ENCODE results near the gene HUS1.
"Not testable (repeated sequence)": the region's sequence is repeated elsewhere in the genome, so short reads cannot be mapped to it uniquely, and the experiment has no call there.

HUS1 gene

DNA sequence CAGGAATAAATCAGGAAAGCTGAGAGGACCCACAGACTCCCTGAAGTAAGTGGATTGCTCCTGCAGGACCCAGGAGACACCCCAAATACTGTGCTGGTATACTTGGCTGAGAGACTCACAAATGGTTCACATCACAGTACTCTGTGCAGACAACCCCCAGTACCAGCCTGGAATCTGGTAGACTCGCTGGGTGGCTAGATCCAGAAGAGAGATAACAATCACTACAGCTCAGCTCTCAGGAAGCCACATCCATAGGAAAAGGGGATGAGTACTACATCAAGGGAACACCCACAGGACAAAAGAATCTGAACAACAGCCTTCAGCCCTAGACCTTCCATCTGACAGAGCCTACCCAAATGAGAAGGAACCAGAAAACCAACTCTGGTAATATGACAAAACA lies 62.9 kb downstream of the HUS1 start:
- DNase-seq: not testable (repeated sequence)

- DNase-seq: no peak
Measured at GRCh38 chr7:47915616-47915976, 63.8 kb downstream of the HUS1 start.

DNA sequence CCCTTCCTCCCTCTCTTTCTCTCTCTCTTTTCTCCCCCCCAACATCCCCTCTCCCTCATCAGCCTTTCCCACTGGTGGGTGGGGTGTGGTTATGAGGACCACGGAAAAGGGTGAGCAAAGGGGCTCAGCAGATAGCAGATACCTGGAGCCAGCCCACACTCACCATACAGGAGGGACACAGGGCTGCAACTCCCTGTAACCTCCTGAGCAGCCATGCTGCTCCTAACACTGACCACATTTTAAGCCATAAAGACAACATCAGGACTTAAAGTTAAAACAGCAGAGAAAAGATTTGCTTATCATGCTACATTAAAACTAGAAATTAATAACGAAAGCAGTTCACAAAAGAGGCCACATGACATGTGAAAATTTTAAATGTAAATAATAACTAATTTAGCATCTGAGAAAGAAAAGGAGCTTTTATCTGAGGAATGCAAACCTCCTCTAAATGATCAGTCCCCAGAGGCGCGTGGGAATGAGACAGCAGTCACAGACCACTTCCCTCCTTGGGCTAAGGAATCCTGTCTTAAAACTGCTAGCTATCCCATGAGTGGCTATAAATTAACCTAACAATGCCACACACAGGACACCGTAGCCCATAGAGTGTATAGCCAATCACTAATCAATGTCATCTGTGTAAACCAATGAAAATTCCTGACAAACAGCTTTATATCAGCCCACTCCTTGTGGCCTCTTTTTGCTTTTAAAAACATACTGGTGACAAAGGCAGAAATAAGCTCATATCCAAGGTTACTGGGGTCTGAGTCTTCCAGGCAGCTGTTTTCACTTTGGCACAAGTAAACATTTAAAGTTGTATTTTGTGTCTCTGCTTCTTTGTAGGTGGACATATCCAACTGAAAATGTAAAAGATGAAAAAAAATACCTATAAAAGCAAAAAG lies 64.4 kb downstream of the HUS1 start:
- DNase-seq: no peak
